ENCODE data around the gene SRSF10. TPM values are rescaled to one million over a fixed set of nuclear protein-coding genes. Genes with fewer than 3 reads are reported as not detected.
"Not testable (repeated sequence)": the region's sequence is repeated elsewhere in the genome, so short reads cannot be mapped to it uniquely, and the experiment has no call there.

Gene SRSF10
- total RNA-seq, 1 donor from 2014 or later = 93.7 TPM

GRCh38 chr1:23995431-23995837 lies 15.3 kb upstream of the SRSF10 start:
- no peak overlapping the region for H3K27ac ChIP-seq
- no peak overlapping the region for H3K4me3 ChIP-seq
- ATAC-seq = peak; percentile 45 to 51
- no peaks in the 10 kb centered on the region for H3K36me3 ChIP-seq
- H3K4me1 ChIP-seq = no peaks in the 10 kb centered on the region
- no peaks in the 10 kb centered on the region for H3K27me3 ChIP-seq (ENCODE audit: low read depth)
- no peak for TF ChIP-seq CTCF (IDR thresholded peaks at IDR 0.05)
- H3K9me3 ChIP-seq = no peaks in the 10 kb centered on the region
- intact Hi-C loops (cut with DNase I) = no loop called here
- DNase-seq = no peak

- intact Hi-C loops (cut with DNase I); H3K27me3 ChIP-seq (ENCODE audit: low read depth); H3K36me3 ChIP-seq; H3K4me3 ChIP-seq; ATAC-seq; H3K4me1 ChIP-seq; H3K27ac ChIP-seq; H3K9me3 ChIP-seq; DNase-seq: not testable (repeated sequence)
Measured at GRCh38 chr1:23992011-23992410, 11.9 kb upstream of the SRSF10 start.

GRCh38 chr1:23989263-23989662 lies 9.1 kb upstream of the SRSF10 start:
- peaks cover 14% of the 10 kb centered on the region for H3K4me1 ChIP-seq
- TF ChIP-seq CTCF (IDR thresholded peaks at IDR 0.05) = no peak
- H3K27me3 ChIP-seq (ENCODE audit: low read depth) = no peaks in the 10 kb centered on the region
- no peak for ATAC-seq
- no peaks in the 10 kb centered on the region for H3K9me3 ChIP-seq
- no peak for DNase-seq
- no peak overlapping the region for H3K4me3 ChIP-seq
- no peaks in the 10 kb centered on the region for H3K36me3 ChIP-seq
- no peak overlapping the region for H3K27ac ChIP-seq
- intact Hi-C loops (cut with DNase I) = no loop called here

- ATAC-seq; H3K27me3 ChIP-seq (ENCODE audit: low read depth); intact Hi-C loops (cut with DNase I); H3K36me3 ChIP-seq; DNase-seq; H3K27ac ChIP-seq; H3K9me3 ChIP-seq; H3K4me3 ChIP-seq: not testable (repeated sequence)
- peaks cover 17% of the 10 kb centered on the region for H3K4me1 ChIP-seq
Measured at GRCh38 chr1:23987038-23987437, 6.9 kb upstream of the SRSF10 start.

- Histone ChIP-seq H3K27ac (peak overlapping the region; percentile 25), H3K4me1 (peaks cover 31% of the 10 kb centered on the region), H3K4me3 (no peak overlapping the region), H3K36me3 (no peaks in the 10 kb centered on the region), H3K9me3 (no peaks in the 10 kb centered on the region), H3K27me3 (ENCODE audit: low read depth) (no peaks in the 10 kb centered on the region)
- TF ChIP-seq CTCF (IDR thresholded peaks at IDR 0.05) = no peak
- DNase-seq (no peak), ATAC-seq (no peak)
- intact Hi-C loops (cut with DNase I) = no loop called here
Measured at GRCh38 chr1:23984417-23985186, 4.5 kb upstream of the SRSF10 start.

- Histone ChIP-seq H3K4me3 (peak overlapping the region; percentile 96), H3K27ac (peak overlapping the region; percentile 98), H3K36me3 (peaks cover 12% of the 10 kb centered on the region), H3K4me1 (peaks cover 64% of the 10 kb centered on the region), H3K27me3 (ENCODE audit: low read depth) (no peaks in the 10 kb centered on the region), H3K9me3 (no peaks in the 10 kb centered on the region)
- peak; percentile 10 to 24 for ATAC-seq
- TF ChIP-seq CTCF (IDR thresholded peaks at IDR 0.05) = no peak
- DNase-seq = no peak
- intact Hi-C loops (cut with DNase I) = no loop called here
Measured at GRCh38 chr1:23980728-23981070, 572 bp upstream of the SRSF10 start.
